ENCODE results near the gene TBC1D16.
"Not testable (repeated sequence)": the region's sequence is repeated elsewhere in the genome, so short reads cannot be mapped to it uniquely, and the experiment has no call there.

TBC1D16 gene

GRCh38 chr17:79979816-79980215, 55.9 kb downstream of the TBC1D16 start:
- in situ Hi-C loops (cut with HindIII; ENCODE audit: low sequenced_read_pairs), result loop anchor here (5.0 kb wide), 1 partner anchor 53 kb away; no protein-coding TSS in a partner anchor

GRCh38 chr17:79979221-79979741, 56.4 kb downstream of the TBC1D16 start:
- in situ Hi-C loops (cut with HindIII; ENCODE audit: low sequenced_read_pairs), result loop anchor here (5.0 kb wide), 1 partner anchor 52 kb away; no protein-coding TSS in a partner anchor

GRCh38 chr17:79978548-79978855, 57.2 kb downstream of the TBC1D16 start:
- in situ Hi-C loops (cut with HindIII; ENCODE audit: low sequenced_read_pairs), result loop anchor here (5.0 kb wide), 1 partner anchor 51 kb away; no protein-coding TSS in a partner anchor

- in situ Hi-C loops (cut with HindIII; ENCODE audit: low sequenced_read_pairs), result loop anchor here (5.0 kb wide), 1 partner anchor 51 kb away; no protein-coding TSS in a partner anchor
Observed at GRCh38 chr17:79977708-79978547, 57.7 kb downstream of the TBC1D16 start.

- in situ Hi-C loops (cut with HindIII; ENCODE audit: low sequenced_read_pairs), result loop anchor here (5.0 kb wide), 1 partner anchor 50 kb away; no protein-coding TSS in a partner anchor
Observed at GRCh38 chr17:79977161-79977631, 58.5 kb downstream of the TBC1D16 start.

- in situ Hi-C loops (cut with HindIII; ENCODE audit: low sequenced_read_pairs), result loop anchor here (5.0 kb wide), 1 partner anchor 49 kb away; no protein-coding TSS in a partner anchor
Observed at GRCh38 chr17:79976451-79976850, 59.2 kb downstream of the TBC1D16 start.

- in situ Hi-C loops (cut with HindIII; ENCODE audit: low sequenced_read_pairs), result loop anchor here (5.0 kb wide), 1 partner anchor 48 kb away; no protein-coding TSS in a partner anchor
Observed at GRCh38 chr17:79975498-79976134, 60.1 kb downstream of the TBC1D16 start.

- in situ Hi-C loops (cut with HindIII; ENCODE audit: low sequenced_read_pairs), result loop anchor here (5.0 kb wide), 1 partner anchor 48 kb away; no protein-coding TSS in a partner anchor
Observed at GRCh38 chr17:79974566-79975497, 60.8 kb downstream of the TBC1D16 start.

- in situ Hi-C loops (cut with HindIII; ENCODE audit: low sequenced_read_pairs), result no loop called here
Observed at GRCh38 chr17:79971651-79972050, 64.0 kb downstream of the TBC1D16 start.

GRCh38 chr17:79970576-79971068, 65.0 kb downstream of the TBC1D16 start:
- in situ Hi-C loops (cut with HindIII; ENCODE audit: low sequenced_read_pairs), result no loop called here

GRCh38 chr17:79969906-79970305, 65.8 kb downstream of the TBC1D16 start:
- in situ Hi-C loops (cut with HindIII; ENCODE audit: low sequenced_read_pairs), result no loop called here

GRCh38 chr17:79968116-79968515, 67.6 kb downstream of the TBC1D16 start:
- in situ Hi-C loops (cut with HindIII; ENCODE audit: low sequenced_read_pairs), result no loop called here

- in situ Hi-C loops (cut with HindIII; ENCODE audit: low sequenced_read_pairs), result no loop called here
Observed at GRCh38 chr17:79966681-79967080, 69.0 kb downstream of the TBC1D16 start.

GRCh38 chr17:79965806-79966205, 69.9 kb downstream of the TBC1D16 start:
- in situ Hi-C loops (cut with HindIII; ENCODE audit: low sequenced_read_pairs), result no loop called here

GRCh38 chr17:79962467-79962866, 73.2 kb downstream of the TBC1D16 start:
- in situ Hi-C loops (cut with HindIII; ENCODE audit: low sequenced_read_pairs), result not testable (repeated sequence)

GRCh38 chr17:79961567-79961966, 74.1 kb downstream of the TBC1D16 start:
- in situ Hi-C loops (cut with HindIII; ENCODE audit: low sequenced_read_pairs), result not testable (repeated sequence)

- in situ Hi-C loops (cut with HindIII; ENCODE audit: low sequenced_read_pairs), result no loop called here
Observed at GRCh38 chr17:79960788-79961522, 74.7 kb downstream of the TBC1D16 start.

GRCh38 chr17:79959042-79959441, 76.6 kb downstream of the TBC1D16 start:
- in situ Hi-C loops (cut with HindIII; ENCODE audit: low sequenced_read_pairs), result no loop called here

- in situ Hi-C loops (cut with HindIII; ENCODE audit: low sequenced_read_pairs), result no loop called here
Observed at GRCh38 chr17:79956853-79957252, 78.8 kb downstream of the TBC1D16 start.

GRCh38 chr17:79956441-79956735, 79.3 kb downstream of the TBC1D16 start:
- in situ Hi-C loops (cut with HindIII; ENCODE audit: low sequenced_read_pairs), result not testable (repeated sequence)
